Measurements from ENCODE around the gene CNTRL.
"Not testable (repeated sequence)": the region's sequence is repeated elsewhere in the genome, so short reads cannot be mapped to it uniquely, and the experiment has no call there.

The CNTRL gene, protein sequence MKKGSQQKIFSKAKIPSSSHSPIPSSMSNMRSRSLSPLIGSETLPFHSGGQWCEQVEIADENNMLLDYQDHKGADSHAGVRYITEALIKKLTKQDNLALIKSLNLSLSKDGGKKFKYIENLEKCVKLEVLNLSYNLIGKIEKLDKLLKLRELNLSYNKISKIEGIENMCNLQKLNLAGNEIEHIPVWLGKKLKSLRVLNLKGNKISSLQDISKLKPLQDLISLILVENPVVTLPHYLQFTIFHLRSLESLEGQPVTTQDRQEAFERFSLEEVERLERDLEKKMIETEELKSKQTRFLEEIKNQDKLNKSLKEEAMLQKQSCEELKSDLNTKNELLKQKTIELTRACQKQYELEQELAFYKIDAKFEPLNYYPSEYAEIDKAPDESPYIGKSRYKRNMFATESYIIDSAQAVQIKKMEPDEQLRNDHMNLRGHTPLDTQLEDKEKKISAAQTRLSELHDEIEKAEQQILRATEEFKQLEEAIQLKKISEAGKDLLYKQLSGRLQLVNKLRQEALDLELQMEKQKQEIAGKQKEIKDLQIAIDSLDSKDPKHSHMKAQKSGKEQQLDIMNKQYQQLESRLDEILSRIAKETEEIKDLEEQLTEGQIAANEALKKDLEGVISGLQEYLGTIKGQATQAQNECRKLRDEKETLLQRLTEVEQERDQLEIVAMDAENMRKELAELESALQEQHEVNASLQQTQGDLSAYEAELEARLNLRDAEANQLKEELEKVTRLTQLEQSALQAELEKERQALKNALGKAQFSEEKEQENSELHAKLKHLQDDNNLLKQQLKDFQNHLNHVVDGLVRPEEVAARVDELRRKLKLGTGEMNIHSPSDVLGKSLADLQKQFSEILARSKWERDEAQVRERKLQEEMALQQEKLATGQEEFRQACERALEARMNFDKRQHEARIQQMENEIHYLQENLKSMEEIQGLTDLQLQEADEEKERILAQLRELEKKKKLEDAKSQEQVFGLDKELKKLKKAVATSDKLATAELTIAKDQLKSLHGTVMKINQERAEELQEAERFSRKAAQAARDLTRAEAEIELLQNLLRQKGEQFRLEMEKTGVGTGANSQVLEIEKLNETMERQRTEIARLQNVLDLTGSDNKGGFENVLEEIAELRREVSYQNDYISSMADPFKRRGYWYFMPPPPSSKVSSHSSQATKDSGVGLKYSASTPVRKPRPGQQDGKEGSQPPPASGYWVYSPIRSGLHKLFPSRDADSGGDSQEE (N-terminal part only)

DNA sequence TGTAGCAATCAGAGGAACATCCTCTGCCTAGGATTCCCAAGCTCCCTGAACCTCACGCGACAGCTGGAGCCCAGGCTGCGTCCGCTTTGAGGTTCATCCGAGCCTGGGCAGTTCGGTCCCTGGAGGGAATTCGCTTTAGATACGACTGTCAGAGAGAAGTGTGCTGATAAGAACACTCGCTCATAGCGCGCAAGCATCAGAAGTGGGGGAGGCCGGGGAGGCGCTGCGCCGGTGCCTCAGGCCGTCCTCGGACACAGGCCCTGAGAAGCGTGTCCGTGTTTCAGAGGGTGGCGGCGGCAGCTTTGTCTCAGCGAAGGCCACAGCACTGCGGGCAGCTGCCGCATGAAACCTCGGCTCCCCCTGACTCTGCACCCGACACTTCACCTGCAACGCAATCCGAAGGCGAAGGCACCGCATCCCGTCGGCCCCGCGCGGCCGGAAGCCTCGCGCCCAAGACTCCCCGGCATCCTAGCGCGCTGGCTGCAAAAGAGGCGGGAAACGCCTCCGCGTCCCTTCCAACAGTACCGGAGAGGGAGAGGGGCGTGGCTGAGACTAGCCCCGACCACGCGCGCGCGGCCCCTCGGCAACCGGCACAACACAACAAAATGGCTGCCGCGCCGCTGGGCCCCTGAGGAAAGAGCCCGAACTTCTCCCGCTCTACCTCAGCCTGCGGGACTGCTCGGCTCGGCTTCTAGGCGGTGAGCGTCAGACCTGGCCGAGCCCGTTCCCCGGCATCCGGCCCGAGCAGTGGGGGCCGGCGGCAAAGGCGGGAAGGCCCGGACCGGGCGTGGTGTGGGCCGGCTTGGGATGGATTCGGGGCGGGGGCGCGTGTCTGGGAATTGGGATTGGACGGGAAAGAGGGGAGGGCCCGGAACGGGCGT is at the start of gene CNTRL:
CNTRL (plus strand) TSS at position 586 of the 881 bp plus-strand sequence. CDS start 13,372 bp downstream, outside the sequence.
- DNase-seq: peak; percentile 85

DNA sequence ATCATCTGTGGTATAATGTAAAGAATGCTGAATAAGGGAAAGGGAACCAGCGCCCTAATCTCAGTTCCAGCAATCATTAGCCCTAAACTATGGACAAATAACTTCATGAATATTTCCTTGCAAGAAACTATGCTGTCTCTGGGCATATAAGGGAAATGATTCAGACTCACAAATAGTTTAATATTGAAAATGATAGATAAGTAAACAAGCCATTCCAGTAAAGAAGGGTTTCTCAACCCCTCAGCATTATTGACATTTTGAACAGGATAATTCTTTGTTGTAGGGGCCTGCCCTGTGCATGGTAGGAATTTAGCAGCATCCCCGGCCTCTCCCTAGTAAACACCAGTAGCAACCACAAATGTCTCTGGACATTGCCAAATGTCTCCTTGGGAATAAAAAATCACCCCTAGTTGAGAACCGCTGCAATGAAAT is 48.5 kb upstream of the CNTRL start:
- DNase-seq: no peak

DNA sequence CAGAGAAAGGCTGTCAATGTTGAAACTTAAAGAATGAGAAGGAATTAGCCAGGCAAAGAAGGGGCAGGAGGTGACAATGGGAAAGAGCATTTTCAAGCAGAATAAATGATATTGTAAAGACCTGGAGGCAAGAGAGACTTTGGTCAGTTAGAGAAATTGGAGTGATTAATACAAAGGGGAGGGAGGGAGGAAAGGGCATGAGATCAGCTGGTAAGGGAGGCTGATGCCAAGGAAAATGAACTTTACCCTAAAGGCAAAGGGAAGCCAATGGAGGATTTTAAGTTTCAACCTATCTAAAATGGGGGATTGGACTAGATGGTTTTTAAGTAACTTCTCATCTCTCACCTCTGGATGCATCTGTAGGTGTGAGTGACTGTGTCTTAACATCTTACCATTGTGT is 48.0 kb upstream of the CNTRL start:
- no peak for DNase-seq

DNA sequence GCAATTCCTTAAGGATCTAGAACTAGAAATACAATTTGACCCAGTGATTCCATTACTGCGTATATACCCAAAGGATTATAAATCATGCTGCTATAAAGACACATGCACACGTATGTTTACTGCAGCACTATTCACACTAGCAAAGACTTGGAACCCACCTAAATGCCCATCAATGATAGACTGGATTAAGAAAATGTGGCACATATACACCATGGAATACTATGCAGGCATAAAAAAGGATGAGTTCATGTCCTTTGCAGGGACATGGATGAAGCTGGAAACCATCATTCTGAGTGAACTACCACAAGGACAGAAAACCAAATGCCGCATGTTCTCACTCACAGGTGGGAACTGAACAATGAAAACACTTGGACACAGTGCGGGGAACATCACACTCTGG is 46.5 kb upstream of the CNTRL start:
- DNase-seq: not testable (repeated sequence)

DNA sequence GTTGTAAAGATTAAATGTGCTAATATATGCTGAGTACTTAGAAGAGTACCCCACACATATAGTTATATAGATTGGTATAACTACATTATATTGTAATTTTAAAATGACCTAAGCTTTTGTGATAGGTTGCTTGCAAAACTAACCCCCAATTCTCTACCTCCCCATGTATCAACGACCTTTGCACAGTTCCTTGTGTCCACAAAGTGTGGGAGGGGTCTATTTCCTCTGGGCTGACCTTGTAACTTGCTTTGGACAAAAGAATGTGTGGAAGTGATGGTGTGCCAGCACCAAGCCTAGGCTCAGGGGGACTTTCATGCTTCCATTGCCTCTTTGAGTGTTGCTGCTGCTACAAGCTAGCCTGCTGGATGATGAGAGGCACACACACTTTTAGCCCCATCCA is 45.3 kb upstream of the CNTRL start:
- no peak for DNase-seq

DNA sequence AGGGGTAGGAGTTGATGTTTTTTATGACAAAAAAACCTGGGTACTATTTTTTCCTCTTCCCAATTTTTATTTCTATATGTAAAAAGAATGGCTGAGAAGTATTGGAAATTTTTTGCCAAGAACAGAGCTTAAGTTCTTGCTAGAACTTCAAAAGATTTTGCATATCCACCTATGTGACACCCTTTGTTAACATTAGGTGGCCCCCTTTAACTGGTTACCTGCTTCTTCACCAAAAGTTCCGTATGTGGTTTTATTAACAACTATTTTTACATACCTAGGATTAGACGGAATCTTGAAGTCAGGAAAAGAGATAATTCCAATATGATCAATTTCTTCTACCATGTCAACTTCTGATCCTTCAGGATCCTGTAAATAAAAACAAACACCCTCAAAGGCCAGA is 40.2 kb upstream of the CNTRL start:
- DNase-seq: no peak

DNA sequence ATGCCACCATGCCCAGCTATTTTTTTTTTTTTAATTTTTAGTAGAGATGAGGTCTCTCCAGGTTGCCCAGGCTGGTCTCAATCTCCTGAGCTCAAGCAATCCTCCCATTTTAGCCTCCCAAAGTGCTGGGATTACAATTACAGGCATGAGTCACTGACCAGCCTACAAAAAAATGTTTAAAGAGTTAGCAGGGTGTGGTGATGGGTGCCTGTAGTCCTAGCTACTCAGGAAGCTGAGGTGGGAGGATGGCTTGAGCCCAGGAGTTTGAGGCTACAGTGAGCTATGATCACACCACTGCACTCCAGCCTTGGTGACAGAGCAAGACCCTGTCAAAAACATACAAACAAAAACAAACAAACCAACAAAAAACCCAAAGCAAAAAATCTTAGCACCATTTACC is 39.0 kb upstream of the CNTRL start:
- DNase-seq: not testable (repeated sequence)

DNA sequence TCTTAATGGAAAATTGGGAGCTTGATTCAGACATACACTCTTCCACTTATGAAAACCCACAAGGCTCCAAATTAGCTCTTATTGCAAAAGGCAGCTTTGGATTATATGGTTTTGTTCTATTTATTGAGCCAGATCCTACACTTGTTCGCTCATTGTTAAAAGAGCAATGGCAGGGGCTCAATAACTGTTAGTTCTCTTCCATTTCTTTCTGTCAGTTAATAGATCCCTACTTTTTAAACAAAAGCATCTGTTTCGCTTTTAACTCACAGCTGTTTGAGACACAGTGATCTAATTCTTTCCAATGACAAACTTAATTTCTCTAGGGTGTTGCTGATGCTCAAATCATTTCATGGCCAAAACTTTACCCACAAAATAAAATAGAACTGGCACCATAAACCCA is 36.4 kb upstream of the CNTRL start:
- DNase-seq: no peak

DNA sequence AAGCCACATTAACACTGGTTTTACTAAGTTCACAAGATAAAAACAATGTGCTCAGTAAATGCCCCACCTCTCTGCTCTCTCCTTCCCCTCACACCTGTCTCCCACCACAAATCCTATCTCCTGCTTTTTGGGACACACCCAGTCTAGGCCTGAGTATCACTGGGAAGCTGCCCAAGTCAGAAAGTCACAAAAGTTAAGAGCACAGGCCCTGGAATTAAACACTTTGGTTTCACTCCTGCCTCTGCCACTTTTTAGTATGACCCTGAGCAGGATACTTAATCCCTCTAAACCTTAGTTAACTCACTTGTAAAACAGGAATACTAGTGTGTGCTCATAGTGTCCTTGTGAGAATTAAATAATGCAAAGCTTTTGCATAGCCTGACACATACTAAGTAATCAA is 36.0 kb upstream of the CNTRL start:
- no peak for DNase-seq

DNA sequence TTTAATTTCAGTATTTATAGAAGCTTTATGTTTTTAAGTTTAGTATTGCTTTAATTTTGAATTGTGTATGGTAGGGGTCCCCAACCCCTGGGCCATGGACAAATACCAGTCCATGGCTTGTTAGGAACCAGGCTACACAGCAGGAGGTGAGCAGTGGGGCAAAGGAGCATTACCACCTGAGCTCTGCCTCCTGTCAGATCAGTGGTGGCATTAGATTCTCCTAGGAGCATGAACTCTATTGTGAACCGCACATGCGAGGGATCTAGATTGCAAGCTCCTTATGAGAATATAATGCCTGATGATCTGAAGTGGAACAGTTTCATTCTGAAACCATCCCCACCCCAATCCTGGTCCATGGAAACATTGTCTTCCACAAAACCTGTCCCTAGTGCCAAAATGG is 26.6 kb upstream of the CNTRL start:
- no peak for DNase-seq

DNA sequence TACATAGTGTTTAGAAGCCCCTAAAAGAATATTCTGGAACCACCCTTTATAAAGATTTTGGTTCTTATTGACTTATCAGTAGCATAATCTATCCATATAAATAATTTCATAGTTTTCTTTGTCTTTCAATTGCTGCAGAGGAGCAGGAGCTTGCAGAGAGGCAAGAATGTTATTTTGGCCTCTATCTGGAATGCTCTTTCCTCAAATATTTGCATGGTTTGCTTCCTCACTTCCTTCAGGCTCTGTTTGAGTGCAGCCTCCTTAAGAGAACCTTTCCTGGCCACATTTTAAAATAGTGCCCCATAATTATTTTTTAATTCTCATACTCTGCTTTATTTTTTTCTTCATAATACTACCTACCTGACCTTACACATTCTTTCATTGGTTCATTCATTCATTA is 26.1 kb upstream of the CNTRL start:
- DNase-seq: no peak

DNA sequence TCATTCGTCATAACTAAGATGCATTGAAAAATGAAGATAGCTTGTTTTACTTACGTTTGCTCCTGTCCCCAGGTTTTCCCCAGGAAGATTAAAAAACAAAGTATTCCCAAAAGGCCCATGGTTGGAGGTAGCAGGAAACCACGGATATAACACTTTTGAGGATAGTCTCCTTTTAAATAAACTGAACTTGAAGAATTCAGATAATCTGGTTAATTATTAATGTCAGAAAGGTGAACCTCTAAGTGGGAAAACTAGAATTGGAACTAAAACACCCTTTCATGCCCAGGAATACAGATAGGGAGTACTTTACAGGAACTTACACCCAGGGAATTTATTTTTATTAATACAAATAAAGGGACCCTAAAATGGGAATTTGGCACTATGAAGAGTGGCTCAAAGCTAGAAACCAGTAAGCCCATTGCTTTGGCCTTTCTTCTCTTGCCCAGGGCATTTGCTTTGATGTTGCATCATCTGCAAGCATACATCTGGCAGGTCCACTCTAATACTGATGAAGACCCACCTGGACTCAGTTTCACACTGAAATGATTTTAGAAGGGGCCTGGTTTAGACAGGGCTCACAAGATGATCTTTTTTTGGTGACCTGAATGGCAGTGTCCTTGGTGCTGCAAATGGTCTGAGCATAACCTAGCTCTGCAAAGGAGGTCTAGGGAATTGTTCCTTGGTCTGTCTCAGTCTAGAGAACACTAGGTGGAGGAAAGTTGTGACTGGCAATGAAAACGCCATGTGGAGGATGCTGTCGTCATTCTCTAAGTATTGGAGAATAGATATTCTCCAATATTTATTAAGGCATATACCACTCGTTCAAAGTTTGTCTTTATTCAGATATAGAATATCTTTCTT is 24.4 kb upstream of the CNTRL start, which contains the start of gene C5:
C5 (minus strand) TSS at position 148 of the 861 bp plus-strand sequence; CDS start at position 119, 29 bp downstream.
- DNase-seq: no peak

DNA sequence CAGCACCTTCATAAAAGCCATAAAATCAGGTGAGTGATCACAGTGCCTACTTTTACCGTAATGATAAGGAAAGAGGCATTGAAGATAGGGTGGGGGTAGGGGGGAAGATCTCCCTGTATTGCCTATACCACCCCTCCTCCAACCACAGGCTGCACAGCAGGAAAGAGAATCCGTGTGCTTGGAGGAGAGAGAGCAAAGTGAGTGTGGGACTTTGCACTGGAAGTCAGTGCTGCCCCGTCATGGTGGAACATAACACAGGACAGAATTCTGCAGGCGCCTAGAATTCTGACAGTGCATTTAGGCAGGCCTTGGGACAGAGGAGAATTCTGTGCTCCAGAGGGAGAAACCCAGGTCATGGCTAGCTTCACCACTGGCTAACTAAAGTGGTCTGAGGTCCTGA is 21.2 kb upstream of the CNTRL start:
- no peak for DNase-seq

DNA sequence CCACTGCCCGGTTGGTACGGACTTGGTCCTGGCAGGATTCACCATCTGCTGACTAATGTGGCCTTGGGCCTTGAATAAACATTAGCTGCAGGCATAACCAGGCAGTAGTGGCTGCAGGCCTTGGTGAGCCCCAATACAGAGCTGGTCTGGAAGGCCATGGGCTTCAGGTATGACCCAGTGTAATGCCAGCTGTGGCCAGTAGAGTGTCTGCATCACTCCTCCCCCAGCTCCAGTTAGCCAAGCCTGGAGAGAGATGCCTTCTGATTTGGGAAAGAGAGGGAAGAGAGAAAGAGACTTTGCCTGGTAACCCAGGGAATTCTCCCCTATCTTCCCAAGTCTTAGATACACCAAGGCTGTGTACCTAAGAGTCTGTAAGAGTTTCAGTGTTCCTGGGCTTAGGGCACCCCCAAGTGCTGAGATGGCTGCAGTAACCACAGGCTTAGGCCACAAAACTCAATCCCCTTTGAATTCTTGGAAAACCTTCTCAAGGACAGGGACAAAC is 19.1 kb upstream of the CNTRL start:
- no peak for DNase-seq

DNA sequence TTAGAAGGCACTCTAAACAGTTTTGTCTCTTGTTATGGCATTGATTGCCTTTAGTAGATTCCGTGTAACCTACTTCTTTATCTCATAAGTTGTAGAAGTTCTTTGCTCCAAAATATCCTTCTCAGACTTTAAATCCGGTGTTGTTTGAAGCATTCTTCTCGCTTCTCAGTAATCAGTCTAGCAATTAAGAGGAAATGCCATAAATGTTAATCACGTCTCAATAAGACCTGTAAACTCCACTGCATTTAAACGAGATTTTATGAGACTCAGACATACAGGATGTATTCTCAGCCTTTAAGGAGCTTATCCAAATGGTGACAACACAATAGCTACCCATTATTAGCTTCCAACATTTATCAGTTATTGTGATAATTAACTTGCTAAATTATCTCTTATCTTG is 16.9 kb upstream of the CNTRL start:
- DNase-seq: no peak

DNA sequence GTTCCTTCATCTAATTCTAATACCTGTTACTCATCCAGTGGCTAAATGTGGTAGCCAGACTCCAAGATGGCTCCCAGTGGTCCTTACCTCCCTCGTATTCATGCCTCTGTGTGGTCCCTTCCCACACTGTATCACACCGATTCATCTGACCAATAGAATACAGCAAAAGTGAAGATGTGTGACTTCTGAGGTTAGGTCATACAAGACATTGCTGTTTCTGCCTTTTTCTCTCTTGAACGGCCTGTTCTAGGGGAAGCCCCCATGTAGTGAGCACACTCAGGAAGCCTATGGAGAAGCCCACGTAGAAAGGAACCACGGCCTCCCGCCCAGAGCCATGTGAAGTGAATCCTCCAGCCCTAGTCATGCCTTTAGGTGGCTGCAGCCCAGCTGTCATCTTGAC is 15.2 kb upstream of the CNTRL start:
- no peak for DNase-seq

DNA sequence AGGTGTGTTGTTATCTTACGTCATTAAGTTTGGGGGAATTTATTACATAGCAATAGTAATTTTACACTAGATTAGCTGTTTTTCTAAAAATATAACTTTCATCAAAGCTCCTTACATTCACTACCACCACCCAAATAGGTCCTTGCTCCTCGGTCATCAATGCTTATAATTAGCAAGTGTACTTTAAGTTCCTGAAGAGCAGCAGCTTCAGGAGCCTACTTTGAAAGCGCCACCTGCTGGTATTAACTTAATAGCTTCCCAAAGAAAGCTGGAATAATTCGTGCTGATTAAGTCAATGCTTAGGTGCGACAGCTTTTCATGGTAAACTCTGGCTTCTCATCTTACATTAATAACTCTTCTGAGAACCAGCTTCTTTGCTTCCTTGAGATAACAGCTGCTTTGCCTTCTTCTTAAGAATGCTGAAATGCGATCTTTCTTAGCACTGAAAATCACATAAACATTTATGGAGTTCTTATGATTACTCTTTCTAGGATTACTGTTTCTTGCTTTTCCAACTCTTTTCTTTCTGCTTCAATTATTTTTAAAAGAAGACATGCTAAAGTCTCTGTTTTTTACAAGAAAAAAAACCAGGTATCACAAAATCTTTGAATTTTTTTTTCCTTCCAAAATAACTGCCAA is 14.6 kb upstream of the CNTRL start:
- DNase-seq: no peak

DNA sequence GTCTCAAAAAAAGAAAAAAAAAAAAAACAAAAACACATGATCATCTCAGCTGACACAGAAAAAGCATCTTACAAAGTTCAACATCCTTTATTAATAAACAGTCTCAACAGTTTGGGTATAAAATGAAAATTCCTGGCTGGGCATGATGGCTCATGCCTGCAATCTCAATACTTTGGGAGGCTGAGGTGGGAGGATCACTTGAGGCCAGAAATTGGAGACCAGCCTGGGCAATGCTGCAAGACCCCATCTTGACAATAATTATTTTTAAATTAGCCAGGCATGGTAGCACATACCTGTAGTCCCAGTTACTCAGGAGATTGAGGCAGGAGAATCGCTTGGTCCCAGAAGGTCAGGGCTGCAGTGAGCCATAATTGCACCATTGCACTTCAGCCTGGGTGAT is 7.9 kb upstream of the CNTRL start:
- no peak for DNase-seq

DNA sequence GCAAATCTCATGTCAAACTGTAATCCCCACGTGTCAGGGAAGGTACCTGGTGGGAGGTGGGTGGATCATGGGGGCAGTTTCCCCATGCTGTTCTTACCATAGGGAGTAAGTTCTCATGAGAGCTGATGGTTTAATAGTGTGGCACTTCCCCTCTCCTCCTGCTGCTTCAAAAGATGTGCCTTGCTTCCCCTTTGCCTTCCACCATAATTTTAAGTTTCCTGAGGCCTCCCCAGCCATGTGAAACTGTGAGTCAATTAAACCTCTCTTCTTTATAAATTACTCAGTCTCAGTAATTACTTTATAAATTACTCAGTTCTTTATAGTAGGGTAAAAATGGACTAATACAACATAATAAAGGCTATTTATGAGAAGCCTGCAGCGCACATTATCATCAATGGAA is 7.1 kb upstream of the CNTRL start:
- no peak for DNase-seq

DNA sequence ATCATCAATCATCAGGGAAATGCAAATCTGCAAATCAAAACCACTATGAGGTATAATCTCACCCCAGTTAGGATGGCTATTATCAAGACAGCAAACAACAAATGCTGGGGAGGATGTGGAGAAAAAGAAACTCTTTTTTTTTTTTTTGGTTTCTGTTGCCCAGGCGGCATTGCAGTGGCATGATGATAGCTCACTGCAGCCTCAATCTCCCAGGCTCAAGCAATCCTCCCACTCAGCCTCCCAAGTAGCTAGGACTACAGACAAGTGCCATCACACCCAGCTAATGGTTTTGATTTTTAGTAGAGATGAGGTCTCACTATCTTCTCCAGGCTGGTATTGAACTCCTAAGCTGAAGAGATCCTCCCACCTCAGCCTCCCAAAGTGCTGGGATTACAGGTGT is 5.4 kb upstream of the CNTRL start:
- no peak for DNase-seq

Measured in activated T-cell treated with anti-CD3 and anti-CD28 coated beads, Interleukin-2, amount 50 U/mL, for 1 hour (primary cell).